HepG2 (cell line): ENCODE measurements around the gene JTB. TPM values are rescaled to one million over a fixed set of nuclear protein-coding genes. Genes with fewer than 3 reads are reported as not detected.

ENCODE experiments used
- CHD4 ChIP-seq: fragments of 200-600 bp; sonication (generic); IDR thresholded peaks from 2 replicates; pipeline ENCODE4 v1.7.0; 2017; ENCODE audit warnings: mild to moderate bottlenecking, low read length, borderline replicate concordance
- HIC2 ChIP-seq: sonication (generic); formaldehyde crosslinking; IDR thresholded peaks from 2 replicates; pipeline ENCODE4 v1.9.0; 2022; ENCODE audit warnings: low read depth, missing genetic modification reagents
- MTA1 ChIP-seq: sonication (generic); formaldehyde crosslinking; IDR thresholded peaks from 2 replicates; pipeline ENCODE4 v1.4.0; 2020; ENCODE audit warnings: missing genetic modification reagents, mild to moderate bottlenecking, borderline replicate concordance
- MTA3 ChIP-seq: sonication (generic); formaldehyde crosslinking; IDR thresholded peaks from 2 replicates; pipeline ENCODE4 v1.4.0; 2020; ENCODE audit warnings: missing genetic modification reagents
- MTERF4 ChIP-seq: sonication (generic); formaldehyde crosslinking; IDR thresholded peaks from 2 replicates; pipeline ENCODE4 v1.8.0; 2023; ENCODE audit warnings: mild to moderate bottlenecking, missing genetic modification reagents
- NCOA5 ChIP-seq: sonication (generic); formaldehyde crosslinking; IDR thresholded peaks from 2 replicates; pipeline ENCODE4 v1.4.0; 2020; ENCODE audit warnings: missing genetic modification reagents
- NFE2L1 ChIP-seq: sonication (generic); formaldehyde crosslinking; IDR thresholded peaks from 2 replicates; pipeline ENCODE4 v1.4.0; 2020; ENCODE audit warnings: missing genetic modification reagents, mild to moderate bottlenecking, borderline replicate concordance
- SP4 ChIP-seq: sonication (generic); formaldehyde crosslinking; IDR thresholded peaks from 2 replicates; pipeline ENCODE4 v1.8.1; 2023; ENCODE audit warnings: mild to moderate bottlenecking, missing genetic modification reagents
- ZNF225 ChIP-seq: sonication (generic); formaldehyde crosslinking; IDR thresholded peaks from 2 replicates; pipeline ENCODE4 v1.4.0; 2020; ENCODE audit warnings: mild to moderate bottlenecking, missing genetic modification reagents
- ZNF264 ChIP-seq: sonication (generic); formaldehyde crosslinking; IDR thresholded peaks from 2 replicates; pipeline ENCODE4 v1.4.0; 2020; ENCODE audit warnings: missing genetic modification reagents
- ZNF430 ChIP-seq: sonication (generic); formaldehyde crosslinking; IDR thresholded peaks from 2 replicates; pipeline ENCODE4 v1.9.0; 2021; ENCODE audit warnings: mild to moderate bottlenecking, missing genetic modification reagents
- ZNF562 ChIP-seq: sonication (generic); formaldehyde crosslinking; IDR thresholded peaks from 2 replicates; pipeline ENCODE4 v1.8.0; 2022; ENCODE audit warnings: missing genetic modification reagents, borderline replicate concordance
- ZNF639 ChIP-seq: conservative IDR thresholded peaks from 2 replicates; pipeline ENCODE4 v1.6.1; 2018; ENCODE audit warnings: missing genetic modification reagents
- ZSCAN5A ChIP-seq: sonication (generic); formaldehyde crosslinking; IDR thresholded peaks from 2 replicates; pipeline ENCODE4 v1.8.0; 2022; ENCODE audit warnings: mild to moderate bottlenecking, missing genetic modification reagents, borderline replicate concordance
- polyA plus RNA-seq, 8 experiments: library from polyadenylated mRNA; depleted of rRNA in 3 of 8; stranded (reverse) in 7 of 8; unstranded in 1 of 8; fragments of >200 nt; fragmentation: Illumina TruSeq in 4 of 8; extraction: Trizol in 4 of 8; gene quantifications; 2 replicates each; pipeline versions ENCODE4 v1.2.1 to v1.2.3, GENCODE V29; 2011 to 2016; ENCODE audit warnings: low read depth in 4 of 8, missing spikeins in 1 of 8, mixed read lengths in 1 of 8; ENCODE audit not compliant: insufficient read depth in 1 of 8
- total RNA-seq, 5 experiments: library from RNA; depleted of rRNA; stranded (reverse); fragments of >200 nt; fragmentation: Illumina TruSeq; extraction: Trizol; gene quantifications; 2 replicates each; pipeline ENCODE4 v1.2.3, GENCODE V29; 2016; ENCODE audit warnings: low read depth in 1 of 5
- TF ChIP-seq, protein P1 (sequence below), 2 experiments: fragments of 450-650 bp in 1 of 2; sonication (generic) in 1 of 2; formaldehyde crosslinking; IDR thresholded peaks; 2 replicates each; pipeline versions ENCODE4 v1.5.0 to v1.8.0; 2020 to 2022; ENCODE audit warnings: mild to moderate bottlenecking in 1 of 2, missing genetic modification reagents in 1 of 2
- TF ChIP-seq, protein P2 (sequence below): IDR thresholded peaks from 2 replicates; pipeline ENCODE4 v1.4.0; 2020; ENCODE audit warnings: mild to moderate bottlenecking, missing genetic modification reagents
- TF ChIP-seq, protein P3 (sequence below): sonication (generic); formaldehyde crosslinking; IDR thresholded peaks from 2 replicates; pipeline ENCODE4 v1.4.0; 2020; ENCODE audit warnings: low read depth, mild to moderate bottlenecking, missing genetic modification reagents

Gene JTB
- total and polyA plus RNA-seq, 2 of the 13 experiments (the other 11 are each of a cell fraction or from before 2014, with no cell fraction given) = 96.7 to 99.2 TPM

- TF ChIP-seq ZNF562 (CRISPR knock-in tag) (no peak), ZNF264 (CRISPR knock-in tag) (0 out of 2 replicates have a peak, but pooled peaks have one; percentile 55), HIC2 (0 out of 2 replicates have a peak, but pooled peaks have one; percentile 17), ZSCAN5A (CRISPR knock-in tag) (peak; percentile 78; the same call in 1 of the 2 replicates), NFE2L1 (CRISPR knock-in tag) (no peak), MTA3 (CRISPR knock-in tag) (no peak), SP4 (CRISPR knock-in tag) (peak; percentile 52; the same call in 1 of the 2 replicates), MTA1 (no peak), ZNF430 (peak; percentile 68; the same call in 1 of the 2 replicates), ZNF225 (CRISPR knock-in tag) (no peak), NCOA5 (CRISPR knock-in tag) (no peak), CHD4 (no peak), MTERF4 (no peak), ZNF639 (CRISPR knock-in tag) (no peak; the same call in none of the 2 replicates)
- TF ChIP-seq, protein P1, sequence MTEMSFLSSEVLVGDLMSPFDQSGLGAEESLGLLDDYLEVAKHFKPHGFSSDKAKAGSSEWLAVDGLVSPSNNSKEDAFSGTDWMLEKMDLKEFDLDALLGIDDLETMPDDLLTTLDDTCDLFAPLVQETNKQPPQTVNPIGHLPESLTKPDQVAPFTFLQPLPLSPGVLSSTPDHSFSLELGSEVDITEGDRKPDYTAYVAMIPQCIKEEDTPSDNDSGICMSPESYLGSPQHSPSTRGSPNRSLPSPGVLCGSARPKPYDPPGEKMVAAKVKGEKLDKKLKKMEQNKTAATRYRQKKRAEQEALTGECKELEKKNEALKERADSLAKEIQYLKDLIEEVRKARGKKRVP (CRISPR knock-in tag; IDR thresholded peaks at IDR 0.05) = peak in 1 of 2 experiments; percentile 83; a peak in 2 of 4 replicates
- TF ChIP-seq, protein P2, sequence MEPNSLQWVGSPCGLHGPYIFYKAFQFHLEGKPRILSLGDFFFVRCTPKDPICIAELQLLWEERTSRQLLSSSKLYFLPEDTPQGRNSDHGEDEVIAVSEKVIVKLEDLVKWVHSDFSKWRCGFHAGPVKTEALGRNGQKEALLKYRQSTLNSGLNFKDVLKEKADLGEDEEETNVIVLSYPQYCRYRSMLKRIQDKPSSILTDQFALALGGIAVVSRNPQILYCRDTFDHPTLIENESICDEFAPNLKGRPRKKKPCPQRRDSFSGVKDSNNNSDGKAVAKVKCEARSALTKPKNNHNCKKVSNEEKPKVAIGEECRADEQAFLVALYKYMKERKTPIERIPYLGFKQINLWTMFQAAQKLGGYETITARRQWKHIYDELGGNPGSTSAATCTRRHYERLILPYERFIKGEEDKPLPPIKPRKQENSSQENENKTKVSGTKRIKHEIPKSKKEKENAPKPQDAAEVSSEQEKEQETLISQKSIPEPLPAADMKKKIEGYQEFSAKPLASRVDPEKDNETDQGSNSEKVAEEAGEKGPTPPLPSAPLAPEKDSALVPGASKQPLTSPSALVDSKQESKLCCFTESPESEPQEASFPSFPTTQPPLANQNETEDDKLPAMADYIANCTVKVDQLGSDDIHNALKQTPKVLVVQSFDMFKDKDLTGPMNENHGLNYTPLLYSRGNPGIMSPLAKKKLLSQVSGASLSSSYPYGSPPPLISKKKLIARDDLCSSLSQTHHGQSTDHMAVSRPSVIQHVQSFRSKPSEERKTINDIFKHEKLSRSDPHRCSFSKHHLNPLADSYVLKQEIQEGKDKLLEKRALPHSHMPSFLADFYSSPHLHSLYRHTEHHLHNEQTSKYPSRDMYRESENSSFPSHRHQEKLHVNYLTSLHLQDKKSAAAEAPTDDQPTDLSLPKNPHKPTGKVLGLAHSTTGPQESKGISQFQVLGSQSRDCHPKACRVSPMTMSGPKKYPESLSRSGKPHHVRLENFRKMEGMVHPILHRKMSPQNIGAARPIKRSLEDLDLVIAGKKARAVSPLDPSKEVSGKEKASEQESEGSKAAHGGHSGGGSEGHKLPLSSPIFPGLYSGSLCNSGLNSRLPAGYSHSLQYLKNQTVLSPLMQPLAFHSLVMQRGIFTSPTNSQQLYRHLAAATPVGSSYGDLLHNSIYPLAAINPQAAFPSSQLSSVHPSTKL (CRISPR knock-in tag) = peak; percentile 67
- TF ChIP-seq, protein P3, sequence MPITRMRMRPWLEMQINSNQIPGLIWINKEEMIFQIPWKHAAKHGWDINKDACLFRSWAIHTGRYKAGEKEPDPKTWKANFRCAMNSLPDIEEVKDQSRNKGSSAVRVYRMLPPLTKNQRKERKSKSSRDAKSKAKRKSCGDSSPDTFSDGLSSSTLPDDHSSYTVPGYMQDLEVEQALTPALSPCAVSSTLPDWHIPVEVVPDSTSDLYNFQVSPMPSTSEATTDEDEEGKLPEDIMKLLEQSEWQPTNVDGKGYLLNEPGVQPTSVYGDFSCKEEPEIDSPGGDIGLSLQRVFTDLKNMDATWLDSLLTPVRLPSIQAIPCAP (CRISPR knock-in tag) = no peak
Observed at GRCh38 chr1:153990468-153991150, 13.1 kb upstream of the JTB start, which contains the start of gene RPS27 (continued).
